ENCODE measurements around the gene GCK.

The GCK gene

GRCh38 chr7:44102846-44103565 is 86.2 kb downstream of the GCK start:
- DNase-seq: no peak

DNA sequence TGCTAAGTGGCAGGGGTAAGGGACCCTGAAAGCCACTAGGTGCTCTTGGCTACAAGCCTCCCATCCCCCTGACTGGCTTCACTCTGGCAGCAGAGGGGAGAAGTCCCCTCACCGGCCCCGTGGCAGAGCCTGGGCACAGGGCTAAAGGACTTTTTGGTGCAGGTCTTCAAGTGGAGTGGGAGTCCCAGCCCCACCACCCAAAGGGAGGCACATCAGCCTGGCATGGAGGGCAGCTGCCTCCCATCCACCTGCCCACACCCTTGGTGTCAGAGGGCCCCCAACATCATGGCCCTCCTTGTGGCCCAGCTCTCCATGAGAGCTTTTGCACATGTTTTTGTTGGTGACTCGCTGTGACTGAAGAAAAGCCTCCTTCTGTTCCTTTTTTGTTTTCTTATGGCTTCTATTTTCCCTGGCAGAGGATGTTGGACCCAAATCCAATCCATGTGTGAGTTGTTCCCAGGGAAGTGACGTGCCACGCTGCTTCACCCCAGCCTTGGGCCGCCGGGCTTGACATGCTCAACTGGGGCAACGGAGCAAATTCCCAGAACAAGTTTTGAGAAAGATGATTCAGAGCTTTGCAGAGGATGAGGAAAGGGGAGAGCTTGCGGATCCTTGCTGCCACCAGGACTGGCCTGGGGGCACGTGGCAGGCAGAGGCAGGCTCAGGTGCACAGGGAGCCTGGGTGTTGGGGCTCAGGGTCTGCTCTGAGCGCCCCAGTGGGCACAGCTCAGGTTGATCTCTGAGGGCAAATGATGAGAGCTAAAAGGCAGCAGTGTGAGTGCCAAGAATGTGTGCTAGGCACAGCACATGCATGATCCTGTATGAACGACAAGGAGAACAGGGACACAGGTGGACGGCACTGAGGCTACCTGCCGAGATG is 87.0 kb downstream of the GCK start:
- no peak for DNase-seq

DNA sequence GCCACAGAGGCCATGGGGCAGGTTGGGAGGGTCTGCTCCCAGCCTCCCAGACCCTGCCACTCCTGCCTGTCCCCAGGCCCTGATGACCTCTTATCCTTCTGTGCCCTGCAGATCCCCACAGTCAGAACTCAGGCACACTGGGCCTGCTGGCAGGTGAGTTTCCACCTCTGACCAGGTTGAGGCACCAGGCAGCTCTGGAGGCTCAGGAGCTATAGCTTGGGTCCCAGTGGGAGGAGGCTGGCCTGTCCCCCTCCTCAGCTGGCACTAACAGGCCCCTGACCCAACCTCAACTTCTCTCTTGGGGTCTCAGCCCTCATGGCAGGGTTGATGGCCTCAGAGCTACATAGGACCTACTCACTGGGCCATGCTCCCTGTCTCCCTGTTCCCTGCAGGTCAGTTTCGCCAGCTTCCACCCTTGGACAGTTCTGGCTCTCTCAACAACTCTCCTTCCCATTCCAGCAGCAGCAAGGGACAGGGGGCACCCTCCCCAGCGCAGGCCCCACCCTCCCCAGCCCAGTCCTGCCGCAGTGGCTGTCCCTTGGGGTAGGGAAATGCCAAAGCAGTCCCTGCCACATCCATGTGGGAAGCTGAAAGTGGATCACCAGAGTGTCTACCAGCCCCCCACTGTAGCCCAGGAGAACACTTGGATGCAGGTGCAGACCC is 87.8 kb downstream of the GCK start:
- DNase-seq: no peak

GRCh38 chr7:44100458-44101302 is 88.6 kb downstream of the GCK start:
- no peak for DNase-seq

- DNase-seq: no peak
Observed at GRCh38 chr7:44099669-44100068, 89.6 kb downstream of the GCK start.

- DNase-seq: no peak
Observed at GRCh38 chr7:44098092-44099068, 90.9 kb downstream of the GCK start.

GRCh38 chr7:44097064-44097932 is 91.9 kb downstream of the GCK start:
- no peak for DNase-seq

DNA sequence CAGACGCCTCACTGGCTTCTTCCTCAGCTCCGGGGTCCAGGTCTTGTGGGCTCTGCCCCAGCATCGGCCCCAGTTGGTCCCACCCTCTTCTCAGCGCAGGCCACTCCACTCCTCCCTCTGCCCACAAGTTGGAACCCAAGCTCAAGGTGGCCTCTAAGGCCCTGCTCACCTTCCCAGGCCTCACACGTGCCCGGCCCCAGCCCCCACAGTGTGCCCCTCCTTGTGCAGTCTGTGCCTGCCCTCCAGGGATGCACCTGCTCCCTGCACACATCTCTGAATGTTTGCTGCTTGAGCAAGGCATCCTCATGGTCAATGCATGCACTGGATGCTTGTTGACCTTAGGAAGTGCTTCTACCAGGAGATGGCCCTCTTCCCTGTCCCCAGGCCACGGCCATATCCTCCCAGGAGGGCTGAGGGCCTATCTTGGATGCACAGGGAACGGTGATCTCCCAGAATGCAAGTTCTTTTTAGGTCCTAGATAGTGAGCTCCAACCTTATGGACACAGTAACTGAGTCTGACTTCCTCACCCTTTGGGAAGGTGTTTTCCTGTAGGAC is 92.8 kb downstream of the GCK start:
- DNase-seq: no peak

GRCh38 chr7:44095781-44096180 is 93.5 kb downstream of the GCK start:
- no peak for DNase-seq

DNA sequence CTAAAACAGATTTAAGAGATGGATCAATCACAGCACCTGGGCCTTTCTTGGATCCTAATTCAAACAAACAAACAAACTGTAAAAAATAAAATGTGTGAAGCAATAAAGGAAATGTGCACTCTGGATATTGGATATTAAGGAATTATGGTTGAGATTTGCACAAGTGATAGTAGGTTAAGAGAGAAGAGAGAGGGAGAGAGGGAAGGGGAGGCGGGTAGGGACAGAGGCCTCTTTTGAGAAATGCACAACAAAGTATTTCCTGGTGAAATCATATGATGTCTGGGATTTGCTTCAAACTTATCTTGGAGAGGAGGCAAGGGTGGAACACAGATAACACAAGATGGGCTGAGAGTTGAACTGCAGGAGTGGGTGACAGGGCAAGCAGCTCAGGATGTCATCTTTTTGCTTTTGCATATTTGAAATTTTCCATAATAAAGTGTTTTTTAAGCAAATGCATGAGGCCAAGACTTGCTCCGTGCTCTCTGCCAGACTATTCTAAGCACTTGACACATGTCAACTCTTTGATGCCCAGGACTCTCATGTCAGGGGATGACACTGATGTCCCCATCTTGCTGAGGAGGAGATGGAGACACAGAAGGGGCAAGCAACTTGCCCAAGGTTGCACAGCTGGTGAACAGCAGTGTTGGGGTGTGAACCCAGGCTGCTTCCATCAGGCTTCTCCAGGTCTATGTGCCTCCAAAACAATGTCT is 94.2 kb downstream of the GCK start:
- no peak for DNase-seq

GRCh38 chr7:44094365-44094764 is 94.9 kb downstream of the GCK start:
- DNase-seq: no peak
